Fibroblast of gingiva (primary cell): ENCODE data around the gene TAF9B.
A peak's percentile ranks its signal among the peaks of the same experiment; 100 is the strongest.
"Not testable (repeated sequence)": the region's sequence is repeated elsewhere in the genome, so short reads cannot be mapped to it uniquely, and the experiment has no call there.

Source experiments
- DNase-seq: peaks from one replicate; pipeline ENCODE4 v3.0.0-alpha.2; 2011; ENCODE audit warnings: low read depth

TAF9B gene

GRCh38 chrX:78139160-78140123, at the start of gene TAF9B:
Gene TAF9B, minus strand, starts transcription at chrX:78139650. Its CDS starts 39 bp downstream, at chrX:78139611.
- DNase-seq, result peak; percentile 82

- no peak for DNase-seq
These were observed 43.4 kb upstream of the TAF9B start for GRCh38 chrX:78182881-78183280.

- no peak for DNase-seq
These were observed 41.9 kb upstream of the TAF9B start for GRCh38 chrX:78181307-78181706.

- no peak for DNase-seq
These were observed 28.6 kb upstream of the TAF9B start for GRCh38 chrX:78168065-78168464.

- no peak for DNase-seq
These were observed 26.0 kb upstream of the TAF9B start for GRCh38 chrX:78165425-78165824.

GRCh38 chrX:78163175-78163574, 23.7 kb upstream of the TAF9B start:
- not testable (repeated sequence) for DNase-seq

- DNase-seq, result not testable (repeated sequence)
These were observed 21.3 kb upstream of the TAF9B start for GRCh38 chrX:78160711-78161110.

- not testable (repeated sequence) for DNase-seq
These were observed 18.4 kb upstream of the TAF9B start for GRCh38 chrX:78157846-78158245.

GRCh38 chrX:78157373-78157772, 17.9 kb upstream of the TAF9B start:
- not testable (repeated sequence) for DNase-seq

GRCh38 chrX:78147002-78147540, 7.6 kb upstream of the TAF9B start:
- not testable (repeated sequence) for DNase-seq

GRCh38 chrX:78140206-78140605, 756 bp upstream of the TAF9B start:
- DNase-seq, result no peak

GRCh38 chrX:78133238-78133960, 6.1 kb downstream of the TAF9B start:
- DNase-seq, result no peak

GRCh38 chrX:78131117-78131516, 8.3 kb downstream of the TAF9B start:
- DNase-seq, result no peak

GRCh38 chrX:78130396-78130795, 9.1 kb downstream of the TAF9B start:
- DNase-seq, result no peak

GRCh38 chrX:78129714-78130113, 9.7 kb downstream of the TAF9B start:
- DNase-seq, result no peak

- not testable (repeated sequence) for DNase-seq
These were observed 13.7 kb downstream of the TAF9B start for GRCh38 chrX:78125781-78126180.

- DNase-seq, result no peak
These were observed 14.3 kb downstream of the TAF9B start for GRCh38 chrX:78125148-78125547.

GRCh38 chrX:78124307-78124706, 15.1 kb downstream of the TAF9B start:
- DNase-seq, result peak; percentile 12

- no peak for DNase-seq
These were observed 16.3 kb downstream of the TAF9B start for GRCh38 chrX:78123190-78123589.

GRCh38 chrX:78119521-78120227, 19.8 kb downstream of the TAF9B start:
- no peak for DNase-seq

- no peak for DNase-seq
These were observed 20.8 kb downstream of the TAF9B start for GRCh38 chrX:78118628-78119027.

- DNase-seq, result no peak
These were observed 22.7 kb downstream of the TAF9B start for GRCh38 chrX:78116766-78117165.
